K562 (cell line): ENCODE data around the gene ZDHHC1. TPM values are rescaled to one million over a fixed set of nuclear protein-coding genes. Genes with fewer than 3 reads are reported as not detected.

Source experiments
- BACH1 ChIP-seq: fragments of 200-800 bp; sonication (Bioruptor generic); IDR thresholded peaks from 2 replicates; pipeline ENCODE4 v1.6.1; 2016; ENCODE audit warnings: missing genetic modification characterization, missing compliant biosample characterization
- MBD1 ChIP-seq: fragments of 250-450 bp; sonication (Bioruptor Pico); IDR thresholded peaks from 2 replicates; pipeline ENCODE4 v1.8.0; 2022; ENCODE audit warnings: inconsistent platforms
- MITF ChIP-seq: IDR thresholded peaks from 2 replicates; pipeline ENCODE4 v1.6.1; 2014; ENCODE audit warnings: antibody characterized with exemption
- MTA2 ChIP-seq: fragments of 450-650 bp; IDR thresholded peaks from 2 replicates; pipeline ENCODE4 v1.6.1; 2016; ENCODE audit warnings: low read depth
- PATZ1 ChIP-seq: fragments of 250-450 bp; sonication (Bioruptor Pico); IDR thresholded peaks from 2 replicates; pipeline ENCODE4 v1.5.0; 2020; ENCODE audit warnings: mild to moderate bottlenecking, borderline replicate concordance
- PHF20 ChIP-seq: fragments of 450-650 bp; IDR thresholded peaks from 2 replicates; pipeline ENCODE4 v1.6.1; 2018; ENCODE audit not compliant: partially characterized antibody
- PURB ChIP-seq: sonication (generic); formaldehyde crosslinking; IDR thresholded peaks from 2 replicates; pipeline ENCODE4 v1.9.0; 2021; ENCODE audit warnings: low read depth, mild to moderate bottlenecking, missing genetic modification reagents
- ZBTB17 ChIP-seq: fragments of 450-650 bp; formaldehyde crosslinking; IDR thresholded peaks from 2 replicates; pipeline ENCODE4 v1.4.0; 2020; ENCODE audit warnings: mild to moderate bottlenecking
- ZBTB49 ChIP-seq: sonication (generic); formaldehyde crosslinking; IDR thresholded peaks from 2 replicates; pipeline ENCODE4 v1.8.0; 2022; ENCODE audit warnings: missing genetic modification reagents, mild to moderate bottlenecking, borderline replicate concordance
- ZNF655 ChIP-seq: fragments of 250-450 bp; sonication (Bioruptor Pico); IDR thresholded peaks from 2 replicates; pipeline ENCODE4 v1.5.0; 2021
- polyA plus RNA-seq, 8 experiments: library from polyadenylated mRNA; depleted of rRNA in 4 of 8; stranded (reverse) in 5 of 8; unstranded in 3 of 8; fragments of >200 nt; fragmentation: Nextera tagmentation in 2 of 8; fragmentation: Illumina TruSeq in 1 of 8; extraction: Ambion mirVana in 2 of 8; extraction: Trizol in 1 of 8; gene quantifications; 2 replicates each; pipeline versions ENCODE4 v1.2.1 to v1.2.3, GENCODE V29; 2011 to 2014; ENCODE audit warnings: inconsistent platforms in 1 of 8, missing spikeins in 1 of 8
- total RNA-seq, 7 experiments: library from RNA; depleted of rRNA in 6 of 7; stranded (reverse); fragments of >200 nt in 6 of 7; fragmentation: Illumina TruSeq in 2 of 7; extraction: Trizol in 2 of 7; gene quantifications; 2 replicates each; pipeline versions ENCODE4 v1.2.1 to v1.2.3, GENCODE V29; 2011 to 2021; ENCODE audit warnings: low replicate concordance in 1 of 7

The ZDHHC1 gene
- total and polyA plus RNA-seq, 9 of the 15 experiments (the other 6 are each of a cell fraction or from before 2014, with no cell fraction given), result 0.06 to 0.77 (median 0.25) TPM; not detected in 4

- no peak for TF ChIP-seq MBD1
- no peak for TF ChIP-seq PHF20
- no peak for TF ChIP-seq ZBTB49 (CRISPR knock-in tag)
- TF ChIP-seq ZNF655 (CRISPR knock-in tag), result no peak
- no peak for TF ChIP-seq BACH1 (tag)
- no peak for TF ChIP-seq MITF
- no peak for TF ChIP-seq PURB (CRISPR knock-in tag)
- TF ChIP-seq MTA2, result no peak
- TF ChIP-seq PATZ1 (CRISPR knock-in tag), result no peak
- TF ChIP-seq ZBTB17 (CRISPR knock-in tag), result no peak
Observed at GRCh38 chr16:67438824-67439393, 22.6 kb upstream of the ZDHHC1 start (continued).
